Measurements from ENCODE around the gene KIAA0825.

KIAA0825 gene

GRCh38 chr5:94375801-94376200 lies 242.6 kb downstream of the KIAA0825 start:
- H3K4me3 ChIP-seq (replicated peaks; ENCODE audit: low read depth, low read length): no peak overlapping the region
- DNase-seq (ENCODE audit: extremely low read depth, low read depth): no peak
- no peak for TF ChIP-seq CTCF (IDR thresholded peaks at IDR 0.05; ENCODE audit: low read depth, low read length, missing control alignments)

GRCh38 chr5:94374336-94374735 lies 244.1 kb downstream of the KIAA0825 start:
- DNase-seq (ENCODE audit: extremely low read depth, low read depth): no peak
- H3K4me3 ChIP-seq (replicated peaks; ENCODE audit: low read depth, low read length): no peak overlapping the region
- no peak for TF ChIP-seq CTCF (IDR thresholded peaks at IDR 0.05; ENCODE audit: low read depth, low read length, missing control alignments)

GRCh38 chr5:94367900-94368299 lies 250.5 kb downstream of the KIAA0825 start:
- H3K4me3 ChIP-seq (replicated peaks; ENCODE audit: low read depth, low read length): no peak overlapping the region
- TF ChIP-seq CTCF (IDR thresholded peaks at IDR 0.05; ENCODE audit: low read depth, low read length, missing control alignments): no peak
- DNase-seq (ENCODE audit: extremely low read depth, low read depth): no peak

- no peak for DNase-seq (ENCODE audit: extremely low read depth, low read depth)
- no peak for TF ChIP-seq CTCF (IDR thresholded peaks at IDR 0.05; ENCODE audit: low read depth, low read length, missing control alignments)
- no peak overlapping the region for H3K4me3 ChIP-seq (replicated peaks; ENCODE audit: low read depth, low read length)
These were observed 251.6 kb downstream of the KIAA0825 start for GRCh38 chr5:94366811-94367210.

- H3K4me3 ChIP-seq (replicated peaks; ENCODE audit: low read depth, low read length): no peak overlapping the region
- no peak for DNase-seq (ENCODE audit: extremely low read depth, low read depth)
- no peak for TF ChIP-seq CTCF (IDR thresholded peaks at IDR 0.05; ENCODE audit: low read depth, low read length, missing control alignments)
These were observed 255.5 kb downstream of the KIAA0825 start for GRCh38 chr5:94362857-94363256.

DNA sequence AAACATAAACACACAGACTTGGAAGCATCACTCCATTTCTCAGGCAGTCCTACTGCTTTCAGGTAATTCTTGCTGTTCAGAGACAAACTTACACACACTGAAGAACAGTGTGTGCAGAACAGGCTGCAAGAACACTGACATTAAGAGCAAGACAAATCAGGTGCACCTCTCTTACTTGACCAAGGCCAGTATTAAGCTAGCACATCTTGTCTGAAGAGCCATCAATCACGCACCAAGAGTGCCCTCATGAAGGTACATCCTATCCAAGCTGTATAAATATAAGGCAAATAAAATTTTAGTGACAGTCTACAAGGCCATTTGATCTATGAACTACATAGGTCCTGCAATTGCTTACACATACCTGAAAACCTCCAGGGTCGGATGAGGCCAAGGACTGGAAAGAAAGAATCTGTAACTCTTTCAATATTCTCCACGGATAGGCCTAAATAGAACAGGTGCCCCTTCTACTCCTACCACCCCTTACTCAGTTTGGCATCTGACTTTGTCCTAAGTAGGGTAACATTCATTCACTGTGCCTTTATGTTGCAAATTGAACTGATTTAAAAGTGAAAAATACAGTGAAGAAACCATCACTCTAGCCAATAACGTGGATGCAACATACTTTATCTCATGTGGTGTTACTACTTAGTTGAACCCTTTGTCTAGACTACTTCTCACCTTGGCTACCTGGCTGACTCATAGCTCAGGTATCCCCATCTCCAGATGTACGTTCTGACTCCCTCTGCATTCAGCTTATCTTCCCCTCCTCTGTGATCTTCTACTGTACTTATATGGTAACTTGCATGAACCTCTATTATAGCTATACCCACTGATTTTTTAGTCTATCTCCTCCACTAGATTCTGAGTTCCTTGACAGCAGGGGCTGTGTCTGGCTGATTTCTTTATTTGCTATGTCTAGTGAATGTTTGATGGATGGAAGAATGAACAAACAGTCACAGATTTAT lies 256.3 kb downstream of the KIAA0825 start:
- H3K4me3 ChIP-seq (replicated peaks; ENCODE audit: low read depth, low read length): no peak overlapping the region
- DNase-seq (ENCODE audit: extremely low read depth, low read depth): no peak
- TF ChIP-seq CTCF (IDR thresholded peaks at IDR 0.05; ENCODE audit: low read depth, low read length, missing control alignments): no peak
